ENCODE data around the gene EDIL3. TPM values are rescaled to one million over a fixed set of nuclear protein-coding genes. Genes with fewer than 3 reads are reported as not detected.

EDIL3 gene
- total and polyA plus RNA-seq, 2 donors (not counting 3 experiments of a cell fraction or from before 2014, with no cell fraction given), result 9.1 to 28.8 TPM

- BruUV-seq (replicated peaks), result no TSS peak
- Histone ChIP-seq H3K4me1 (ENCODE audit: control insufficient read depth, extremely low read depth, insufficient read depth, low read length) (no peaks in the 10 kb centered on the region), H3K27ac (ENCODE audit: insufficient read depth, low read depth, low read length) (no peak overlapping the region), H3K9ac (replicated peaks; ENCODE audit: extremely low read depth, insufficient read depth, low read length) (no peak overlapping the region), H3K36me3 (ENCODE audit: control insufficient read depth in 2 of 2, extremely low read depth in 1 of 2, insufficient read depth in 2 of 2, low read length in 2 of 2) (no peaks in the 10 kb centered on the region), H3K9me1 (replicated peaks; ENCODE audit: control insufficient read depth, extremely low read depth, insufficient read depth, low read length) (no peaks in the 10 kb centered on the region), H4K20me1 (replicated peaks; ENCODE audit: control insufficient read depth, extremely low read depth, insufficient read depth, low read length) (no peaks in the 10 kb centered on the region), H3K27me3 (ENCODE audit: control insufficient read depth in 2 of 2, insufficient read depth in 2 of 2, low read length in 2 of 2) (no peaks in the 10 kb centered on the region), H3K9me3 (replicated peaks; ENCODE audit: control insufficient read depth, insufficient read depth, low read length) (no peaks in the 10 kb centered on the region), H3K79me2 (ENCODE audit: control insufficient read depth, insufficient read depth, low read length) (no peaks in the 10 kb centered on the region), H2AFZ (ENCODE audit: low read depth, low read length) (no peak overlapping the region), H3K4me2 (ENCODE audit: insufficient read depth, low read length) (no peak overlapping the region), H3K4me3 (replicated peaks in 1 of 3; ENCODE audit: insufficient read depth in 1 of 3, low read depth in 1 of 3, low read length in 3 of 3) (no peak overlapping the region)
- CTCF ChIA-PET, result interaction anchor here (1.1 to 1.2 kb wide), 2 partner anchors 9 to 449 kb away, joined by 3 to 7 read pairs; no protein-coding TSS in a partner anchor
- intact Hi-C loops (cut with micrococcal nuclease) (no loop called here), dilution Hi-C loops (cut with MboI; ENCODE audit: extremely low pct_ligation_motif_present, low sequenced_read_pairs) (no loop called here)
- FAIRE-seq, result no peak
- no peak for DNase-seq (ENCODE audit: low read depth, low spot score)
- TF ChIP-seq, protein P1, sequence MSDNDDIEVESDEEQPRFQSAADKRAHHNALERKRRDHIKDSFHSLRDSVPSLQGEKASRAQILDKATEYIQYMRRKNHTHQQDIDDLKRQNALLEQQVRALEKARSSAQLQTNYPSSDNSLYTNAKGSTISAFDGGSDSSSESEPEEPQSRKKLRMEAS (IDR thresholded peaks at IDR 0.05; ENCODE audit: insufficient read depth, insufficient read length), result no peak
- TF ChIP-seq POLR2A (IDR thresholded peaks at IDR 0.05; ENCODE audit: low read depth, low read length), result no peak
- TF ChIP-seq EZH2 (IDR thresholded peaks at IDR 0.05; ENCODE audit: borderline replicate concordance, low read depth, low read length, severe bottlenecking), result no peak
- TF ChIP-seq GATA2 (IDR thresholded peaks at IDR 0.05; ENCODE audit: insufficient read depth, insufficient read length, low read depth, low read length), result no peak
- no peak for TF ChIP-seq POLR2AphosphoS5 (IDR thresholded peaks at IDR 0.05; ENCODE audit: insufficient read depth, low read depth, low read length)
- no peak for TF ChIP-seq CTCF (IDR thresholded peaks at IDR 0.05; ENCODE audit: extremely low read depth in 1 of 2, insufficient read depth in 1 of 2, low read depth in 1 of 2, low read length in 2 of 2)
- POLR2A ChIA-PET, result no interaction called here
These were observed 8.3 kb downstream of the EDIL3 start for GRCh38 chr5:84376346-84376745.
